Measurements from ENCODE around the gene MAPK10. TPM values are rescaled to one million over a fixed set of nuclear protein-coding genes. Genes with fewer than 3 reads are reported as not detected.
"Not testable (repeated sequence)": the region's sequence is repeated elsewhere in the genome, so short reads cannot be mapped to it uniquely, and the experiment has no call there.

The MAPK10 gene
- total RNA-seq, 4 donors from 2014 or later = 4.1 to 50.0 (median 9.4) TPM

DNA sequence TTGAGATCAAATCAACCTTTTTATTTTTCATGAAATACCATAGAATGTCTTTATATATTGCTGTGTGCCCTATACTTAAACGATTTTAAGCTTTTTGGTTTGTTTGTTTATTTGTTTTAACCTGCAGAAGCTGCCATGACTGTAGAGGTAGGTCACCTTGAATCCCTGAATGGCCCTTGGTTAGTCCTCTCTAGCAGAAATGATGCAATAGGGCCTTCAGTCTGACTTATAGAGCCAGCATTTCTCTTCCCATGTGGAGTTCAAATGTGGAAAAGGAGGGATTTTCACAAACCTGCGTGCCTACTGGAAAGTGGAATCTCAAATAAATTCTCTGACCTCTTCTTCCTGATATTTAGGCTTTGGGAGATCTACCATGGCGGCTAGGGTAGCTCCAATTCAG is 327.9 kb downstream of the MAPK10 start:
- Histone ChIP-seq H3K27ac (peak overlapping the region in 1 of 4 donors; percentile 54), H3K4me3 (no peak overlapping the region), H3K9me3 (no peaks in the 10 kb centered on the region), H3K4me1 (peaks cover 0 to 15% (median 2%) of the 10 kb centered on the region in 4 donors), H3K27me3 (no peaks in the 10 kb centered on the region), H3K36me3 (no peaks in the 10 kb centered on the region)
- DNase-seq = no peak
- TF ChIP-seq POLR2A (IDR thresholded peaks at IDR 0.05) (no peak), EP300 (IDR thresholded peaks at IDR 0.05; ENCODE audit: low read depth) (no peak), POLR2AphosphoS5 (IDR thresholded peaks at IDR 0.05) (no peak)
- TF ChIP-seq, protein P1, sequence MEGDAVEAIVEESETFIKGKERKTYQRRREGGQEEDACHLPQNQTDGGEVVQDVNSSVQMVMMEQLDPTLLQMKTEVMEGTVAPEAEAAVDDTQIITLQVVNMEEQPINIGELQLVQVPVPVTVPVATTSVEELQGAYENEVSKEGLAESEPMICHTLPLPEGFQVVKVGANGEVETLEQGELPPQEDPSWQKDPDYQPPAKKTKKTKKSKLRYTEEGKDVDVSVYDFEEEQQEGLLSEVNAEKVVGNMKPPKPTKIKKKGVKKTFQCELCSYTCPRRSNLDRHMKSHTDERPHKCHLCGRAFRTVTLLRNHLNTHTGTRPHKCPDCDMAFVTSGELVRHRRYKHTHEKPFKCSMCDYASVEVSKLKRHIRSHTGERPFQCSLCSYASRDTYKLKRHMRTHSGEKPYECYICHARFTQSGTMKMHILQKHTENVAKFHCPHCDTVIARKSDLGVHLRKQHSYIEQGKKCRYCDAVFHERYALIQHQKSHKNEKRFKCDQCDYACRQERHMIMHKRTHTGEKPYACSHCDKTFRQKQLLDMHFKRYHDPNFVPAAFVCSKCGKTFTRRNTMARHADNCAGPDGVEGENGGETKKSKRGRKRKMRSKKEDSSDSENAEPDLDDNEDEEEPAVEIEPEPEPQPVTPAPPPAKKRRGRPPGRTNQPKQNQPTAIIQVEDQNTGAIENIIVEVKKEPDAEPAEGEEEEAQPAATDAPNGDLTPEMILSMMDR (IDR thresholded peaks at IDR 0.05) = no peak
- intact Hi-C loops (cut with DNase I; ENCODE audit: low total_unique reads) = no loop called here
- 75 to 83% methylated on average over 2 to 3 of the region's 3 CpGs for WGBS, 2 donors (ENCODE audit: low coverage in 1 of 2)
- in situ Hi-C loops (cut with MboI; ENCODE audit: low pct_ligation_motif_present in 1 of 4, low pct_unique_long_range_greater_than_20kb in 1 of 4, low sequenced_read_pairs in 3 of 4) = no loop called here

DNA sequence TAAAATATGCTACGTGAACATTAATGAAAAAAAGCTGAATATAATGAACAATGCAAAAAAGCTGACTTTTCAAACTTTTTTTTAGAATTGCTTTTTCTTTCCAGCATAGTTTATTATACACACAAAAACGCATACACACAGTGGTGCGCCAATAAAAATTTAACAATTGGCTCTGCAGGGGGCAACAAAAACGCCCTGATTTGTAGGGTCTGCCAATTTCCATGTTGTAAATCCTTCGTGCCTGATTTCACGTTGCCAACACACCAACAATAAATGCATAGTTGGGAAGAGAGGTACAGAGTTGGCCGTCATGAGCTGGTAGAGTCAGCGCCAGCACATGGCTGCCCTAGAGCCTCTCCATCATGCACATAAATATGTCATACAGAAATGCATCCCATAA is 333.1 kb downstream of the MAPK10 start:
- Histone ChIP-seq H3K4me1 (no peaks in the 10 kb centered on the region), H3K27ac (no peak overlapping the region), H3K27me3 (no peaks in the 10 kb centered on the region), H3K9me3 (no peaks in the 10 kb centered on the region), H3K36me3 (no peaks in the 10 kb centered on the region), H3K4me3 (no peak overlapping the region)
- in situ Hi-C loops (cut with MboI; ENCODE audit: low pct_ligation_motif_present in 1 of 4, low pct_unique_long_range_greater_than_20kb in 1 of 4, low sequenced_read_pairs in 3 of 4) = no loop called here
- TF ChIP-seq EP300 (IDR thresholded peaks at IDR 0.05; ENCODE audit: low read depth) = no peak
- 82 to 84% methylated on average over 4 to 8 of the region's 8 CpGs for WGBS, 2 donors (ENCODE audit: low coverage in 1 of 2)
- intact Hi-C loops (cut with DNase I; ENCODE audit: low total_unique reads) = no loop called here
- no peak for DNase-seq

DNA sequence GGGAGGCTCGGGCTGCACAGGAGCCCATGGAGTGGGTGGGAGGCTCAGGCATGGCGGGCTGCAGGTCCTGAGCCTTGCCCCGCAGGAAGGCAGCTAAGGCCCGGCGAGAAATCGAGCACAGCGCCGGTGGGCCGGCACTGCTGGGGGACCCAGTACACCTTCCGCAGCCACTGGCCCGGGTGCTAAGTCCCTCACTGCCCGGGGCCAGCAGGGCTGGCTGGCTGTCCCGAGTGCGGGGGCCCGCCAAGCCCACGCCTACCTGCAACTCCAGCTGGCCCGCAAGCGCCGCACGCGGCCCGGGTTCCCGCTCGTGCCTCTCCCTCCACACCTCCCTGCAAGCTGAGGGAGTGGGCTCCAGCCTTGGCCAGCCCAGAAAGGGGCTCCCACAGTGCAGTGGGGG is 338.2 kb downstream of the MAPK10 start:
- intact Hi-C loops (cut with DNase I; ENCODE audit: low total_unique reads) = not testable (repeated sequence)

DNA sequence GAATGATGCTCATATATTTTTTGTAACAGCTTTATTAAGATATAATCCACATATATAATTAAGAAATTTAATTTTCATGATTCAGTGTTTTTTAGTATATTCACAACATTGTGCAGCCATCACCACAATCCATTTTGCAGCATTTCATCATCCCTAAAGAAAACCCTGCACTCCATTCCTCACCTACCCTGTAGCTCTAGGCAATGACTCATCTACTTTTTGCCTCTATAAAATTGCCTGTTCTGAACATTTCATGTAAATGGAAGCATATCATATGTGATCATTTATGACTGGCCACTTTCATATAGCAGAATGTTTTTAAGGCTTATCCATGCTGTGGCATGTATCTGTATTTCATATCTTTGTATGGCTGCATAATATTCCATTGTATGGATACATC is 339.9 kb downstream of the MAPK10 start:
- DNase-seq = no peak
- H3K9me3 ChIP-seq = no peaks in the 10 kb centered on the region
- TF ChIP-seq POLR2A (IDR thresholded peaks at IDR 0.05) (no peak), EP300 (IDR thresholded peaks at IDR 0.05; ENCODE audit: low read depth) (no peak)
- no peaks in the 10 kb centered on the region for H3K4me1 ChIP-seq
- no peak overlapping the region for H3K4me3 ChIP-seq
- H3K27me3 ChIP-seq = no peaks in the 10 kb centered on the region
- in situ Hi-C loops (cut with MboI; ENCODE audit: low pct_ligation_motif_present in 1 of 4, low pct_unique_long_range_greater_than_20kb in 1 of 4, low sequenced_read_pairs in 3 of 4) = no loop called here
- no peaks in the 10 kb centered on the region for H3K36me3 ChIP-seq
- intact Hi-C loops (cut with DNase I; ENCODE audit: low total_unique reads) = no loop called here
- no peak overlapping the region for H3K27ac ChIP-seq

More for the DNA sequence above, 338.2 kb downstream of the MAPK10 start:
- DNase-seq; in situ Hi-C loops (cut with MboI; ENCODE audit: low pct_ligation_motif_present in 1 of 4, low pct_unique_long_range_greater_than_20kb in 1 of 4, low sequenced_read_pairs in 3 of 4); H3K9me3 ChIP-seq; H3K36me3 ChIP-seq; H3K27ac ChIP-seq; H3K27me3 ChIP-seq; H3K4me3 ChIP-seq; H3K4me1 ChIP-seq: not testable (repeated sequence)
- 97% methylated on average over 17 of the region's 24 CpGs; no CpG with 5 or more reads in 1 of the 2 donors for WGBS, 2 donors (ENCODE audit: low coverage in 1 of 2)

DNA sequence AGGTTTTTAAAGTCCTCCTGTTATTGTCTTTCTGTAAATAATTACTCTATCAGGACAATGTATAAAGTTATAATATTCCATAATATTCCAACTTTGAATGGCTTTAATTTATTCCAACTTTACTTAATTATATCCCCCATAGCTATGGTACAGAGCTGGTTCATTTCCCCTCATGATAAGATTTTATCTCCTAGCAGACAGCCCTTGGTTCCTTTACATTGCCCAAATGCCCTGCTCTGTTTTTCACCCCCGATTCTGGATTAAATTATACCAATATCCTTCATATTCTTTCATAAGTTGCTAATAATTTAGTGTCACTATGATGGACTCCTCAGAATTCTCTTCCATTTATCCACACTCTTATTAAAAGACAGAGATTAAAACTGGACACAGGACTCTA is 340.5 kb downstream of the MAPK10 start:
- TF ChIP-seq, protein P1 (IDR thresholded peaks at IDR 0.05) = no peak
- TF ChIP-seq POLR2A (IDR thresholded peaks at IDR 0.05) (no peak), EP300 (IDR thresholded peaks at IDR 0.05; ENCODE audit: low read depth) (no peak), POLR2AphosphoS5 (IDR thresholded peaks at IDR 0.05) (no peak)
- H3K27ac ChIP-seq = no peak overlapping the region
- no peaks in the 10 kb centered on the region for H3K36me3 ChIP-seq
- no peaks in the 10 kb centered on the region for H3K9me3 ChIP-seq
- H3K4me3 ChIP-seq = no peak overlapping the region
- no peaks in the 10 kb centered on the region for H3K27me3 ChIP-seq
- no peaks in the 10 kb centered on the region for H3K4me1 ChIP-seq
- intact Hi-C loops (cut with DNase I; ENCODE audit: low total_unique reads) = no loop called here
- no peak for DNase-seq
- 89 to 100% methylated on average over 1 of the region's 1 CpG for WGBS, 2 donors (ENCODE audit: low coverage in 1 of 2)
- in situ Hi-C loops (cut with MboI; ENCODE audit: low pct_ligation_motif_present in 1 of 4, low pct_unique_long_range_greater_than_20kb in 1 of 4, low sequenced_read_pairs in 3 of 4) = no loop called here
